ENCODE data around the gene PROS1.
"Not testable (repeated sequence)": the region's sequence is repeated elsewhere in the genome, so short reads cannot be mapped to it uniquely, and the experiment has no call there.

The PROS1 gene

GRCh38 chr3:93965106-93965505 lies 8.6 kb downstream of the PROS1 start:
- H3K27ac ChIP-seq (ENCODE audit: low read length); H3K9me3 ChIP-seq (ENCODE audit: insufficient read depth, low read depth, low read length); H3K27me3 ChIP-seq (ENCODE audit: insufficient read depth, low read length); H3K36me3 ChIP-seq (ENCODE audit: insufficient read depth, low read depth, low read length); H3K9ac ChIP-seq (ENCODE audit: low read depth, low read length); H3K4me1 ChIP-seq (ENCODE audit: insufficient read depth, low read length); H3K4me3 ChIP-seq (ENCODE audit: low read length): not testable (repeated sequence)

GRCh38 chr3:93962798-93963197 lies 10.9 kb downstream of the PROS1 start:
- no peak overlapping the region for H3K4me3 ChIP-seq (ENCODE audit: low read length)
- no peaks in the 10 kb centered on the region for H3K36me3 ChIP-seq (ENCODE audit: insufficient read depth, low read depth, low read length)
- no peak overlapping the region for H3K27ac ChIP-seq (ENCODE audit: low read length)
- H3K4me1 ChIP-seq (ENCODE audit: insufficient read depth, low read length), result no peaks in the 10 kb centered on the region
- no peaks in the 10 kb centered on the region for H3K27me3 ChIP-seq (ENCODE audit: insufficient read depth, low read length)
- H3K9me3 ChIP-seq (ENCODE audit: insufficient read depth, low read depth, low read length), result no peaks in the 10 kb centered on the region
- no peak overlapping the region for H3K9ac ChIP-seq (ENCODE audit: low read depth, low read length)

GRCh38 chr3:93961489-93961888 lies 12.2 kb downstream of the PROS1 start:
- Histone ChIP-seq H3K9me3 (ENCODE audit: insufficient read depth, low read depth, low read length) (no peaks in the 10 kb centered on the region), H3K27ac (ENCODE audit: low read length) (no peak overlapping the region), H3K4me1 (ENCODE audit: insufficient read depth, low read length) (no peaks in the 10 kb centered on the region), H3K36me3 (ENCODE audit: insufficient read depth, low read depth, low read length) (no peaks in the 10 kb centered on the region), H3K27me3 (ENCODE audit: insufficient read depth, low read length) (no peaks in the 10 kb centered on the region), H3K9ac (ENCODE audit: low read depth, low read length) (no peak overlapping the region), H3K4me3 (ENCODE audit: low read length) (no peak overlapping the region)

GRCh38 chr3:93961026-93961425 lies 12.7 kb downstream of the PROS1 start:
- Histone ChIP-seq H3K36me3 (ENCODE audit: insufficient read depth, low read depth, low read length) (no peaks in the 10 kb centered on the region), H3K9ac (ENCODE audit: low read depth, low read length) (no peak overlapping the region), H3K9me3 (ENCODE audit: insufficient read depth, low read depth, low read length) (no peaks in the 10 kb centered on the region), H3K4me3 (ENCODE audit: low read length) (no peak overlapping the region), H3K27ac (ENCODE audit: low read length) (no peak overlapping the region), H3K4me1 (ENCODE audit: insufficient read depth, low read length) (no peaks in the 10 kb centered on the region), H3K27me3 (ENCODE audit: insufficient read depth, low read length) (no peaks in the 10 kb centered on the region)

- H3K9ac ChIP-seq (ENCODE audit: low read depth, low read length); H3K27ac ChIP-seq (ENCODE audit: low read length); H3K36me3 ChIP-seq (ENCODE audit: insufficient read depth, low read depth, low read length); H3K4me3 ChIP-seq (ENCODE audit: low read length); H3K27me3 ChIP-seq (ENCODE audit: insufficient read depth, low read length); H3K4me1 ChIP-seq (ENCODE audit: insufficient read depth, low read length): not testable (repeated sequence)
- peaks cover 18% of the 10 kb centered on the region for H3K9me3 ChIP-seq (ENCODE audit: insufficient read depth, low read depth, low read length)
Measured at GRCh38 chr3:93949958-93950357, 23.7 kb downstream of the PROS1 start.

GRCh38 chr3:93937485-93937884 lies 36.2 kb downstream of the PROS1 start:
- H3K9ac ChIP-seq (ENCODE audit: low read depth, low read length); H3K36me3 ChIP-seq (ENCODE audit: insufficient read depth, low read depth, low read length); H3K4me1 ChIP-seq (ENCODE audit: insufficient read depth, low read length); H3K27me3 ChIP-seq (ENCODE audit: insufficient read depth, low read length); H3K4me3 ChIP-seq (ENCODE audit: low read length); H3K27ac ChIP-seq (ENCODE audit: low read length): not testable (repeated sequence)
- H3K9me3 ChIP-seq (ENCODE audit: insufficient read depth, low read depth, low read length), result peaks cover 21% of the 10 kb centered on the region

- Histone ChIP-seq H3K27me3 (ENCODE audit: insufficient read depth, low read length) (no peaks in the 10 kb centered on the region), H3K36me3 (ENCODE audit: insufficient read depth, low read depth, low read length) (no peaks in the 10 kb centered on the region), H3K9me3 (ENCODE audit: insufficient read depth, low read depth, low read length) (peaks cover 13% of the 10 kb centered on the region; the same call in 1 of the 2 replicates), H3K4me1 (ENCODE audit: insufficient read depth, low read length) (no peaks in the 10 kb centered on the region), H3K9ac (ENCODE audit: low read depth, low read length) (no peak overlapping the region), H3K4me3 (ENCODE audit: low read length) (no peak overlapping the region), H3K27ac (ENCODE audit: low read length) (no peak overlapping the region)
Measured at GRCh38 chr3:93936549-93936948, 37.1 kb downstream of the PROS1 start.

- Histone ChIP-seq H3K9ac (ENCODE audit: low read depth, low read length) (no peak overlapping the region), H3K27ac (ENCODE audit: low read length) (no peak overlapping the region), H3K4me1 (ENCODE audit: insufficient read depth, low read length) (no peaks in the 10 kb centered on the region), H3K27me3 (ENCODE audit: insufficient read depth, low read length) (no peaks in the 10 kb centered on the region), H3K9me3 (ENCODE audit: insufficient read depth, low read depth, low read length) (no peaks in the 10 kb centered on the region; the same call in 1 of the 2 replicates), H3K4me3 (ENCODE audit: low read length) (no peak overlapping the region), H3K36me3 (ENCODE audit: insufficient read depth, low read depth, low read length) (no peaks in the 10 kb centered on the region)
Measured at GRCh38 chr3:93934366-93935046, 39.2 kb downstream of the PROS1 start.

GRCh38 chr3:93931597-93932229 lies 42.0 kb downstream of the PROS1 start:
- Histone ChIP-seq H3K36me3 (ENCODE audit: insufficient read depth, low read depth, low read length) (no peaks in the 10 kb centered on the region), H3K9me3 (ENCODE audit: insufficient read depth, low read depth, low read length) (no peaks in the 10 kb centered on the region; the same call in 1 of the 2 replicates), H3K4me1 (ENCODE audit: insufficient read depth, low read length) (no peaks in the 10 kb centered on the region), H3K9ac (ENCODE audit: low read depth, low read length) (no peak overlapping the region), H3K4me3 (ENCODE audit: low read length) (no peak overlapping the region), H3K27me3 (ENCODE audit: insufficient read depth, low read length) (no peaks in the 10 kb centered on the region), H3K27ac (ENCODE audit: low read length) (no peak overlapping the region)

GRCh38 chr3:93930041-93930440 lies 43.7 kb downstream of the PROS1 start:
- no peak overlapping the region for H3K9ac ChIP-seq (ENCODE audit: low read depth, low read length)
- no peak overlapping the region for H3K27ac ChIP-seq (ENCODE audit: low read length)
- H3K4me1 ChIP-seq (ENCODE audit: insufficient read depth, low read length), result no peaks in the 10 kb centered on the region
- no peaks in the 10 kb centered on the region; the same call in 1 of the 2 replicates for H3K9me3 ChIP-seq (ENCODE audit: insufficient read depth, low read depth, low read length)
- no peak overlapping the region for H3K4me3 ChIP-seq (ENCODE audit: low read length)
- no peaks in the 10 kb centered on the region for H3K36me3 ChIP-seq (ENCODE audit: insufficient read depth, low read depth, low read length)
- H3K27me3 ChIP-seq (ENCODE audit: insufficient read depth, low read length), result no peaks in the 10 kb centered on the region

GRCh38 chr3:93926789-93927188 lies 46.9 kb downstream of the PROS1 start:
- Histone ChIP-seq H3K27me3 (ENCODE audit: insufficient read depth, low read length) (no peaks in the 10 kb centered on the region), H3K9ac (ENCODE audit: low read depth, low read length) (no peak overlapping the region), H3K27ac (ENCODE audit: low read length) (no peak overlapping the region), H3K9me3 (ENCODE audit: insufficient read depth, low read depth, low read length) (no peaks in the 10 kb centered on the region; the same call in 1 of the 2 replicates), H3K4me1 (ENCODE audit: insufficient read depth, low read length) (no peaks in the 10 kb centered on the region), H3K36me3 (ENCODE audit: insufficient read depth, low read depth, low read length) (no peaks in the 10 kb centered on the region), H3K4me3 (ENCODE audit: low read length) (no peak overlapping the region)

GRCh38 chr3:93924491-93924890 lies 49.2 kb downstream of the PROS1 start:
- Histone ChIP-seq H3K4me3 (ENCODE audit: low read length) (no peak overlapping the region), H3K36me3 (ENCODE audit: insufficient read depth, low read depth, low read length) (no peaks in the 10 kb centered on the region), H3K9ac (ENCODE audit: low read depth, low read length) (no peak overlapping the region), H3K9me3 (ENCODE audit: insufficient read depth, low read depth, low read length) (no peaks in the 10 kb centered on the region; the same call in 1 of the 2 replicates), H3K27ac (ENCODE audit: low read length) (no peak overlapping the region), H3K4me1 (ENCODE audit: insufficient read depth, low read length) (no peaks in the 10 kb centered on the region), H3K27me3 (ENCODE audit: insufficient read depth, low read length) (no peaks in the 10 kb centered on the region)

Data from iPS-20b (cell line).